MCF 10A (cell line): ENCODE measurements around the gene NSMCE4A. TPM values are rescaled to one million over a fixed set of nuclear protein-coding genes. Genes with fewer than 3 reads are reported as not detected.
"Not testable (repeated sequence)": the region's sequence is repeated elsewhere in the genome, so short reads cannot be mapped to it uniquely, and the experiment has no call there.

Source experiments
- BruUV-seq: library from RNA; stranded (reverse); fragments of 400-500 nt; replicated peaks from 2 replicates; lab custom pipeline; 2021; lab: Mats Ljungman, UMichigan
- CTCF ChIA-PET: fragments of 300-600 bp; sonication (Branson Sonifier 250); formaldehyde crosslinking; extraction: SDS; loops from one replicate; lab custom pipeline; 2021; ENCODE audit warnings: antibody characterized with exemption, inconsistent platforms; lab: Yijun Ruan, JAX
- POLR2A ChIA-PET: fragments of 300-600, 350-650 bp; sonication (Branson Sonifier 250); formaldehyde crosslinking; extraction: SDS; loops from one replicate; lab custom pipeline; 2020; ENCODE audit warnings: antibody characterized with exemption, inconsistent platforms; lab: Yijun Ruan, JAX
- DNase-seq: peaks from one replicate; pipeline ENCODE4 v3.0.0-alpha.2; 2018; ENCODE audit not compliant: unreplicated experiment
- H3K27ac Mint-ChIP-seq: one replicate; pipeline ENCODE4 v1.8.0; 2022; ENCODE audit warnings: mild to moderate bottlenecking, low read depth, mixed read lengths; ENCODE audit not compliant: unreplicated experiment
- H3K27me3 Mint-ChIP-seq: one replicate; pipeline ENCODE4 v1.8.0; 2022; ENCODE audit warnings: mixed read lengths; ENCODE audit not compliant: insufficient read depth, unreplicated experiment
- H3K36me3 Mint-ChIP-seq: one replicate; pipeline ENCODE4 v1.8.0; 2022; ENCODE audit warnings: mild to moderate bottlenecking, moderate library complexity, mixed read lengths; ENCODE audit not compliant: insufficient read depth, unreplicated experiment
- H3K4me1 Mint-ChIP-seq: one replicate; pipeline ENCODE4 v1.8.0; 2022; ENCODE audit warnings: mixed read lengths; ENCODE audit not compliant: insufficient read depth, unreplicated experiment
- H3K4me3 Mint-ChIP-seq: one replicate; pipeline ENCODE4 v1.8.0; 2022; ENCODE audit warnings: mild to moderate bottlenecking, moderate library complexity, mixed read lengths; ENCODE audit not compliant: unreplicated experiment
- H3K9me3 Mint-ChIP-seq: one replicate; pipeline ENCODE4 v1.8.0; 2022; ENCODE audit warnings: mixed read lengths; ENCODE audit not compliant: unreplicated experiment
- intact Hi-C: fragments of 100-400 bp; cut with micrococcal nuclease; formaldehyde crosslinking; loops from 2 replicates; pipeline ENCODE4 v1.14.1; 2022
- total RNA-seq: library from RNA; stranded (reverse); gene quantifications from 2 replicates; pipeline ENCODE4 v1.2.3, GENCODE V29; 2022
- TF ChIP-seq, protein P1 (sequence below): fragments of 200-600 bp; IDR thresholded peaks from one replicate; pipeline ENCODE4 v1.8.0; 2022; ENCODE audit warnings: antibody characterized with exemption, mild to moderate bottlenecking; ENCODE audit not compliant: unreplicated experiment

NSMCE4A gene
- total RNA-seq, 1 experiment from 2014 or later, result 30.2 TPM

DNA sequence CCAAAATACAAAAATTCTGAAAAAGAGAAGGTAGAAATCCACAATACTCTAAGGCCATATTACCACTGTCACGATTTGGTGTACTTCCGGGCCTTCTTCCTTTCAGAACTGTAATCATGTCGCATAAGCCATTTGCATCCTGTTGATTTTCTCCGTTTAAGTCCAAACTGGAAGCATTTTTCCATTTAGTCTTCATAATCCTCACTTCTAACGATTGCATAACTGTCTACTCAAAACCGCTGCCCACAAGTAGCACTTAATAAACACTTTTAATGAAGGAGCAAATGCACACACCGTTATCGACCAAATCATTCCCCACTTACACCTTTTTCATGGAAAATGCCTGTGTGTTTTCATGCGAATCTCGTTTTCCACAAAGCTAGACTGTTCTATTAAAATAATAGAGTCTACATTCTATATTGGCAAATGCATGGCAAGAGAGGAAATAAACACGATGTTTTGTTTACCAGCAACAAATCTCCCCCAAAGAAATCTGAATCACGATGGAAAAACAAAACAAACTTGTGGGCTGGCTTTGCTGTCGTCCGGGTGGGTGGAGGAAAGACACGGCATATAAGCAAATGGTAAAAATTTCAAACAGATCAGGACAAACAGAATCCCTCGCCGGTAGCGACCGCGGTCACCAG is 48.2 kb downstream of the NSMCE4A start:
- Mint-ChIP-seq H3K4me1 (peaks cover 18% of the 10 kb centered on the region), H3K36me3 (peaks cover 8% of the 10 kb centered on the region), H3K27ac (peak overlapping the region; percentile 98), H3K4me3 (peak overlapping the region; percentile 93), H3K9me3 (no peaks in the 10 kb centered on the region), H3K27me3 (no peaks in the 10 kb centered on the region)
- CTCF ChIA-PET, result interaction anchor here (0.6 kb wide), 1 partner anchor 140 kb away, joined by 3 read pairs; no protein-coding TSS in a partner anchor
- POLR2A ChIA-PET, result interaction anchor here (0.6 to 3.8 kb wide), 19 partner anchors 10 to 1075 kb away, joined by 3 to 33 read pairs (median 6); partner anchors contain the start of genes NSMCE4A and WDR11
- intact Hi-C loops, result loop anchor here (1.0 to 2.0 kb wide), 3 partner anchors 48 to 186 kb away; partner anchors contain the start of gene NSMCE4A
- DNase-seq, result peak; percentile 28
- TF ChIP-seq, protein P1, sequence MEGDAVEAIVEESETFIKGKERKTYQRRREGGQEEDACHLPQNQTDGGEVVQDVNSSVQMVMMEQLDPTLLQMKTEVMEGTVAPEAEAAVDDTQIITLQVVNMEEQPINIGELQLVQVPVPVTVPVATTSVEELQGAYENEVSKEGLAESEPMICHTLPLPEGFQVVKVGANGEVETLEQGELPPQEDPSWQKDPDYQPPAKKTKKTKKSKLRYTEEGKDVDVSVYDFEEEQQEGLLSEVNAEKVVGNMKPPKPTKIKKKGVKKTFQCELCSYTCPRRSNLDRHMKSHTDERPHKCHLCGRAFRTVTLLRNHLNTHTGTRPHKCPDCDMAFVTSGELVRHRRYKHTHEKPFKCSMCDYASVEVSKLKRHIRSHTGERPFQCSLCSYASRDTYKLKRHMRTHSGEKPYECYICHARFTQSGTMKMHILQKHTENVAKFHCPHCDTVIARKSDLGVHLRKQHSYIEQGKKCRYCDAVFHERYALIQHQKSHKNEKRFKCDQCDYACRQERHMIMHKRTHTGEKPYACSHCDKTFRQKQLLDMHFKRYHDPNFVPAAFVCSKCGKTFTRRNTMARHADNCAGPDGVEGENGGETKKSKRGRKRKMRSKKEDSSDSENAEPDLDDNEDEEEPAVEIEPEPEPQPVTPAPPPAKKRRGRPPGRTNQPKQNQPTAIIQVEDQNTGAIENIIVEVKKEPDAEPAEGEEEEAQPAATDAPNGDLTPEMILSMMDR, result no peak
- BruUV-seq, result TSS peak; percentile 47

DNA sequence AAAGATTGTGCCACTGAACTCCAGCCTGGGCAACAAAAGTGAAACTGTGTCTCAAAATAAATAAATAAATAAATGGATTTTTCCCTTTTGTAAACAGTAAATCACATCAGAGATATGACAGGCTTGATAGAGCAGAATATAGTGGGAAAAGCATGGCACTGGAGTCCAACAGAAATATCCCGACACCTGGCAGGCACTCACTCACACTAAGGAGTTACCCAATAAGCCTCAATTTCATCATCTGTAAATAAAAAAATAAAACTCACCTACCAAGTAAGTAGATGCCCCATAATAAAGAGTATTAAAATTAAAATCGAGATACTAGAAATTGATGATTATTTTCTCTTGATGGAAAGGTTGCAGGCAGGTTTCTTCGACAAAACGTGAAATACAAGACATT is 48.9 kb downstream of the NSMCE4A start:
- ChIA-PET CTCF (no interaction called here), POLR2A (interaction anchor here (1.0 to 3.8 kb wide), 3 partner anchors 93 to 1075 kb away, joined by 8 to 15 read pairs (median 9); partner anchors contain the start of gene WDR11)
- intact Hi-C loops, result loop anchor here (1.0 to 2.0 kb wide), 3 partner anchors 49 to 186 kb away; partner anchors contain the start of gene NSMCE4A
- no peak overlapping the region for H3K27ac Mint-ChIP-seq
- no peaks in the 10 kb centered on the region for H3K9me3 Mint-ChIP-seq
- DNase-seq, result peak; percentile 43
- TF ChIP-seq, protein P1, result no peak
- H3K4me1 Mint-ChIP-seq, result peaks cover 18% of the 10 kb centered on the region
- H3K4me3 Mint-ChIP-seq, result peak overlapping the region; percentile 93
- no peaks in the 10 kb centered on the region for H3K27me3 Mint-ChIP-seq
- BruUV-seq, result no TSS peak
- H3K36me3 Mint-ChIP-seq, result peaks cover 9% of the 10 kb centered on the region

DNA sequence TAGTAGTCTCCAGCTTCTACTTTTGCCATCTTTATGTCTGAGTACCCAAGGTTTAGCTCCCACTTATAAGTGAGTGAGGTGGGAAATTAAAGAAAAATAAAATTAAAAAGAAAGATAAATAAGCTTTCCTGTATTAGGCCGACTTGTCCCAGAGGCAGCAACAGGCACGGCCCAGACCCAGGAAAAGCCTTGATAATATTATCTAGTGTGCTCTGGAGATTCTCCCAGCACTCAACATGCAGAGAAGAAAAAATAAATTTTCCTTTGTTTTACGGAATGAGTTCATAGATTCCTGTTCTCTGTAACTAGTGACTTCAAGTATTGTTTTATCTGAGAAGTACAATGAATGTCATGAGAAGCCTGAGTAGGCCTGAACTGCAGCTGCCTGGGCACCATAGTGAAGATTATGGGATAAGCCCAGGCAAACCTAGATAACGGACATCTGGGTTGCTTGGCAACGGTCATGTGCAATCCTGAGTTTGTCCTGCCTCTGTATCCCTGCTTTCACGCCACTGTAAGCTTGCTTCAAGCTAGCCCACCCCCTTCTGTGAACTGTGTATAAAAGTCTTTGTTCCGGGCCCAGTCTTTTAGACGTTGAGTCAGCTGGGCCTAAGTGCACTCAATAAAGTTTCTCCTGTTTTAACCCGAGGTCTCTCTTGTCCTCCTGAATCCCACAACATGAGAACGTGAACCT is 53.6 kb downstream of the NSMCE4A start:
- TF ChIP-seq, protein P1, result no peak
- DNase-seq, result no peak
- H3K27me3 Mint-ChIP-seq, result no peaks in the 10 kb centered on the region
- intact Hi-C loops, result no loop called here
- no peak overlapping the region for H3K4me3 Mint-ChIP-seq
- no peaks in the 10 kb centered on the region for H3K9me3 Mint-ChIP-seq
- H3K36me3 Mint-ChIP-seq, result peaks cover 37% of the 10 kb centered on the region
- no peak overlapping the region for H3K27ac Mint-ChIP-seq
- ChIA-PET CTCF (interaction anchor here (1.0 kb wide), 1 partner anchor 20 kb away, joined by 4 read pairs; no protein-coding TSS in a partner anchor), POLR2A (no interaction called here)
- H3K4me1 Mint-ChIP-seq, result peaks cover 3% of the 10 kb centered on the region
- no TSS peak for BruUV-seq

DNA sequence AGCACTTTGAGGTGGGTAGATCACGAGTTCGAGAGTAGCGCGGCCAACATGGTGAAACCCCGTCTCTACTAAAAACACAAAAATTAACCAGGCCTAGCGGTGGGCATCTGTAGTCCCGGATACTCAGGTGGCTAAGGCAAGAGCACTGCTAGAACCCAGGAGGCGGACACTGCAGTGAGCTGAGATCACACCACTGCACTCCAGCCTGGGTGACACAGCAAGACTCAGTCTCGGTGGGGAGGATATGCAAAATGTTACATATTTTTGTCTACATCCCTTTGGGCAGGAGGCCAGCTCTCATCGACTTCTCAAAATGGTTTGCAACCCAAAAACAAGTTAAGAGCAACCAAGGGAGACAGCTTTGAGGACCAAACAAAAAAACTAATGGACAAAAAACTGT is 55.4 kb downstream of the NSMCE4A start:
- Mint-ChIP-seq H3K27me3 (no peaks in the 10 kb centered on the region), H3K9me3 (no peaks in the 10 kb centered on the region), H3K27ac (no peak overlapping the region), H3K4me3 (no peak overlapping the region), H3K4me1 (no peaks in the 10 kb centered on the region), H3K36me3 (peaks cover 47% of the 10 kb centered on the region)
- TF ChIP-seq, protein P1, result no peak
- BruUV-seq, result no TSS peak
- ChIA-PET POLR2A (interaction anchor here (0.6 kb wide), 2 partner anchors 333 to 767 kb away, joined by 3 read pairs; no protein-coding TSS in a partner anchor), CTCF (interaction anchor here (0.5 to 0.9 kb wide), 2 partner anchors 18 to 184 kb away, joined by 3 to 4 read pairs; no protein-coding TSS in a partner anchor)
- DNase-seq, result no peak
- intact Hi-C loops, result no loop called here

DNA sequence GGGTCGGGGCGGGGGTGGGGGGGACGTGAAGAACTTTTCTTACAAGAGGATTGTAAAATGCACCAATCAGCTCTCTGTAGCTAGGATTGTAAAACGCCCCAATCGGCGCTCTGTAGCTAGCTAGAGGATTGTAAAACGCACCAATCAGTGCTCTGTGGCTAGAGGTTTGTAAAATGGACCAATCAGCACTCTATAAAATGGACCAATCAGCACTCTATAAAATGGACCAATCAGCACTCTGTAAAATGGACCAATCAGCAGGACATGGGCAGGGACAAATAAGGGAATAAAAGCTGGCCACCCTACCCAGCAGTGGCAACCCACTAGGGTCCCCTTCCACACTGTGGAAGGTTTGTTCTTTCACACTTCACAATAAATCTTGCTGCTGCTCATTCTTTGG is 56.2 kb downstream of the NSMCE4A start:
- CTCF ChIA-PET, result interaction anchor here (0.6 kb wide), 1 partner anchor 34 kb away, joined by 4 read pairs; no protein-coding TSS in a partner anchor
- intact Hi-C loops, H3K9me3 Mint-ChIP-seq, POLR2A ChIA-PET, H3K27me3 Mint-ChIP-seq, DNase-seq, H3K27ac Mint-ChIP-seq, BruUV-seq, H3K4me1 Mint-ChIP-seq, H3K4me3 Mint-ChIP-seq: not testable (repeated sequence)
- H3K36me3 Mint-ChIP-seq, result peaks cover 51% of the 10 kb centered on the region
